HEK293T (cell line): ENCODE measurements around the gene ELOVL3.

Source experiments
- ARNT ChIP-seq: fragments of 450-650 bp; IDR thresholded peaks from 2 replicates; pipeline ENCODE4 v1.6.1; 2017; ENCODE audit warnings: mild to moderate bottlenecking
- BHLHE40 ChIP-seq: fragments of 450-650 bp; IDR thresholded peaks from 2 replicates; pipeline ENCODE4 v1.6.1; 2016; ENCODE audit warnings: mild to moderate bottlenecking, moderate library complexity, borderline replicate concordance
- CTBP1 ChIP-seq: fragments of 450-650 bp; IDR thresholded peaks from 2 replicates; pipeline ENCODE4 v1.6.1; 2016; ENCODE audit warnings: borderline replicate concordance
- ELF4 ChIP-seq: fragments of 450-650 bp; IDR thresholded peaks from 2 replicates; pipeline ENCODE4 v1.6.1; 2017; ENCODE audit warnings: antibody characterized with exemption
- FOXA1 ChIP-seq: fragments of 450-650 bp; IDR thresholded peaks from 2 replicates; pipeline ENCODE4 v1.6.1; 2016; ENCODE audit warnings: mild to moderate bottlenecking
- FOXM1 ChIP-seq: fragments of 450-650 bp; IDR thresholded peaks from 2 replicates; pipeline ENCODE4 v1.6.1; 2017; ENCODE audit warnings: mild to moderate bottlenecking, borderline replicate concordance
- HDGF ChIP-seq: fragments of 450-650 bp; IDR thresholded peaks from 2 replicates; pipeline ENCODE4 v1.6.1; 2017; ENCODE audit warnings: antibody characterized with exemption, borderline replicate concordance
- NFRKB ChIP-seq: fragments of 450-650 bp; IDR thresholded peaks from 2 replicates; pipeline ENCODE4 v1.6.1; 2016; ENCODE audit warnings: mild to moderate bottlenecking, moderate library complexity
- SP1 ChIP-seq: fragments of 450-650 bp; IDR thresholded peaks from 2 replicates; pipeline ENCODE4 v1.6.1; 2017
- SUZ12 ChIP-seq: fragments of 450-650 bp; IDR thresholded peaks from 2 replicates; pipeline ENCODE4 v1.6.1; 2016; ENCODE audit warnings: mild to moderate bottlenecking
- ZNF384 ChIP-seq: fragments of 450-650 bp; IDR thresholded peaks from 2 replicates; pipeline ENCODE4 v1.6.1; 2016
- TF ChIP-seq, protein P1 (sequence below): fragments of 450-650 bp; IDR thresholded peaks from 2 replicates; pipeline ENCODE4 v1.6.1; 2016

DNA sequence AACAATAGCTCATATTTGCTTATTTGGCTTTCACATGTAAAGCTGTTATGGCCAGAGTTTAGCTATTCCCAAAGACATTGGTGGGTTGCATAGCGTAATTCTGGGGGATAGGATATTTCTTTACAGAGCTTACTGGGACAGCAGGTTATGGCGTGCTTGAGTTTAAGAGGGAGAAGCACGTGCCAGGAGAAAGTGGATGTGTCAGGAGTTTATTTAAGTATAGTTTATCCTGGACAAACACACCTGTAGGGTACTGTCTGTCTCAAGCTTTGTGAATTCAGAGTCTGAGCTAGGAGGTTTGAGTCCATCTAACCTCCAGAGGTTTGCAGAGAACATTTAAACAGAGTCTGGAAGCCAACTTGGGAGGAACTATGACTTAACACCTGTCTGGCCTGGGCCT is 40.6 kb downstream of the ELOVL3 start:
- no peak for TF ChIP-seq HDGF
- no peak for TF ChIP-seq ARNT
- TF ChIP-seq SP1 = no peak
- no peak for TF ChIP-seq NFRKB
- TF ChIP-seq SUZ12 = no peak
- TF ChIP-seq FOXA1 = no peak
- no peak for TF ChIP-seq FOXM1
- TF ChIP-seq ELF4 = no peak
- no peak for TF ChIP-seq CTBP1
- no peak for TF ChIP-seq BHLHE40
- TF ChIP-seq ZNF384 = no peak
- TF ChIP-seq, protein P1, sequence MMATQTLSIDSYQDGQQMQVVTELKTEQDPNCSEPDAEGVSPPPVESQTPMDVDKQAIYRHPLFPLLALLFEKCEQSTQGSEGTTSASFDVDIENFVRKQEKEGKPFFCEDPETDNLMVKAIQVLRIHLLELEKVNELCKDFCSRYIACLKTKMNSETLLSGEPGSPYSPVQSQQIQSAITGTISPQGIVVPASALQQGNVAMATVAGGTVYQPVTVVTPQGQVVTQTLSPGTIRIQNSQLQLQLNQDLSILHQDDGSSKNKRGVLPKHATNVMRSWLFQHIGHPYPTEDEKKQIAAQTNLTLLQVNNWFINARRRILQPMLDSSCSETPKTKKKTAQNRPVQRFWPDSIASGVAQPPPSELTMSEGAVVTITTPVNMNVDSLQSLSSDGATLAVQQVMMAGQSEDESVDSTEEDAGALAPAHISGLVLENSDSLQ = no peak
